WTC11 (cell line): ENCODE measurements around the gene ANKRD33B.

Experiments used
- FOXJ3 ChIP-seq: sonication (generic); formaldehyde crosslinking; IDR thresholded peaks from 2 replicates; pipeline ENCODE4 v1.9.0; 2021; ENCODE audit warnings: missing genetic modification reagents, mild to moderate bottlenecking, borderline replicate concordance
- FOXK1 ChIP-seq: sonication (generic); formaldehyde crosslinking; IDR thresholded peaks from 2 replicates; pipeline ENCODE4 v1.8.0; 2022; ENCODE audit warnings: mild to moderate bottlenecking, moderate library complexity, missing genetic modification reagents
- JAZF1 ChIP-seq: fragments of 250-450 bp; sonication (Bioruptor Pico); IDR thresholded peaks from 2 replicates; pipeline ENCODE4 v1.9.0; 2021; ENCODE audit warnings: moderate library complexity, mild to moderate bottlenecking, inconsistent platforms
- SP1 ChIP-seq: sonication (generic); formaldehyde crosslinking; conservative IDR thresholded peaks from 2 replicates; pipeline ENCODE4 v1.8.1; 2022; ENCODE audit warnings: missing genetic modification reagents
- TP53 ChIP-seq: sonication (generic); formaldehyde crosslinking; IDR thresholded peaks from 2 replicates; pipeline ENCODE4 v1.8.1; 2023; ENCODE audit warnings: mild to moderate bottlenecking, missing genetic modification reagents
- TF ChIP-seq, protein P1 (sequence below): fragments of 200-600 bp; IDR thresholded peaks from 2 replicates; pipeline ENCODE4 v1.8.0; 2022; ENCODE audit warnings: antibody characterized with exemption
- TF ChIP-seq, protein P2 (sequence below): sonication (generic); formaldehyde crosslinking; IDR thresholded peaks from 2 replicates; pipeline ENCODE4 v1.8.1; 2023; ENCODE audit warnings: mild to moderate bottlenecking, missing genetic modification reagents
- TF ChIP-seq, protein P3 (sequence below): sonication (generic); formaldehyde crosslinking; IDR thresholded peaks from 2 replicates; pipeline ENCODE4 v1.8.0; 2022; ENCODE audit warnings: mild to moderate bottlenecking, missing genetic modification reagents

DNA sequence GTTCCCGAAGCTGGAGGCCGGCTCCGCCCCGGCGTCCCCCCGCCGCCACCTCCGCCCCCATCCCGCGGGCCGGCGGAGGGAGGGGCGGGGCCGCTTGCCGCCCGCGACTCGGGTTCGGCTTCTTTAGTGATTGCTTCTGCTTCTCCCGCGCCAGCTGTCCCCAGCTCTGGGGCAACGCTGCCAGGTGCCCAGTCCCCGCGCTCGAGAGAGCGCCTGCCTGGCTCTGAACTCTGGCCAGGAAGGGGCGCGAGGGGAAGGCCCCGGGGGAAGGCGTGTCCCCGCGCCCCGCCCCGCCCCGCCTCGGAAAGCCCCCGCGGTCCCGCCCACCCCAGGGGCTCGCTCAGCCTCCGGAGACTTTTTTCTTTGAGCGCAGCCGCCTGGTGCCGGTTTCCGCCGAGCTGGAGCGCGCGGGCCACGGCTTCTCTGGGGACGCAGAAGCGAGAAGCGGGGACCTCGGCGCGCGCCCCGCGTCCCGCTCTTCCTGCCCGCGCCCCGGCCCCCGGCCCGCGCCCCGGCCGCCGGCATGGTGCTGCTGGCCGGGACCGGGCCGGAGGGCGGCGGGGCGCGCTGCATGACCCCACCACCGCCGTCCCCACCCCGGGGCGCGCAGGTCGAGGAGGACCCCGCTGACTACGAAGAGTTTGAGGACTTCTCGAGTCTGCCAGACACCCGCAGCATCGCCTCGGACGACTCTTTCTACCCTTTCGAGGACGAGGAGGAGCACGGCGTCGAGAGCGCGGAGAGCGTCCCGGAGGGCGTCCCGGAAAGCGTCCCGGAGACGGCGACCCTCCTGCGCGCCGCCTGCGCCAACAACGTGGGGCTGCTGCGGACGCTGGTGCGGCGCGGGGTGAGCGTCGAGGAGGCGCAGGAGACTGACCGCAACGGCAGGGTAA is at the start of gene ANKRD33B:
- TF ChIP-seq, protein P1, sequence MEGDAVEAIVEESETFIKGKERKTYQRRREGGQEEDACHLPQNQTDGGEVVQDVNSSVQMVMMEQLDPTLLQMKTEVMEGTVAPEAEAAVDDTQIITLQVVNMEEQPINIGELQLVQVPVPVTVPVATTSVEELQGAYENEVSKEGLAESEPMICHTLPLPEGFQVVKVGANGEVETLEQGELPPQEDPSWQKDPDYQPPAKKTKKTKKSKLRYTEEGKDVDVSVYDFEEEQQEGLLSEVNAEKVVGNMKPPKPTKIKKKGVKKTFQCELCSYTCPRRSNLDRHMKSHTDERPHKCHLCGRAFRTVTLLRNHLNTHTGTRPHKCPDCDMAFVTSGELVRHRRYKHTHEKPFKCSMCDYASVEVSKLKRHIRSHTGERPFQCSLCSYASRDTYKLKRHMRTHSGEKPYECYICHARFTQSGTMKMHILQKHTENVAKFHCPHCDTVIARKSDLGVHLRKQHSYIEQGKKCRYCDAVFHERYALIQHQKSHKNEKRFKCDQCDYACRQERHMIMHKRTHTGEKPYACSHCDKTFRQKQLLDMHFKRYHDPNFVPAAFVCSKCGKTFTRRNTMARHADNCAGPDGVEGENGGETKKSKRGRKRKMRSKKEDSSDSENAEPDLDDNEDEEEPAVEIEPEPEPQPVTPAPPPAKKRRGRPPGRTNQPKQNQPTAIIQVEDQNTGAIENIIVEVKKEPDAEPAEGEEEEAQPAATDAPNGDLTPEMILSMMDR = no peak
- TF ChIP-seq TP53 (CRISPR knock-in tag) = no peak
- no peak for TF ChIP-seq FOXJ3 (CRISPR knock-in tag)
- no peak for TF ChIP-seq JAZF1 (CRISPR knock-in tag)
- TF ChIP-seq SP1 = peak; percentile 48
- TF ChIP-seq, protein P2, sequence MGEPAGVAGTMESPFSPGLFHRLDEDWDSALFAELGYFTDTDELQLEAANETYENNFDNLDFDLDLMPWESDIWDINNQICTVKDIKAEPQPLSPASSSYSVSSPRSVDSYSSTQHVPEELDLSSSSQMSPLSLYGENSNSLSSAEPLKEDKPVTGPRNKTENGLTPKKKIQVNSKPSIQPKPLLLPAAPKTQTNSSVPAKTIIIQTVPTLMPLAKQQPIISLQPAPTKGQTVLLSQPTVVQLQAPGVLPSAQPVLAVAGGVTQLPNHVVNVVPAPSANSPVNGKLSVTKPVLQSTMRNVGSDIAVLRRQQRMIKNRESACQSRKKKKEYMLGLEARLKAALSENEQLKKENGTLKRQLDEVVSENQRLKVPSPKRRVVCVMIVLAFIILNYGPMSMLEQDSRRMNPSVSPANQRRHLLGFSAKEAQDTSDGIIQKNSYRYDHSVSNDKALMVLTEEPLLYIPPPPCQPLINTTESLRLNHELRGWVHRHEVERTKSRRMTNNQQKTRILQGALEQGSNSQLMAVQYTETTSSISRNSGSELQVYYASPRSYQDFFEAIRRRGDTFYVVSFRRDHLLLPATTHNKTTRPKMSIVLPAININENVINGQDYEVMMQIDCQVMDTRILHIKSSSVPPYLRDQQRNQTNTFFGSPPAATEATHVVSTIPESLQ (CRISPR knock-in tag) = no peak
- TF ChIP-seq, protein P3, sequence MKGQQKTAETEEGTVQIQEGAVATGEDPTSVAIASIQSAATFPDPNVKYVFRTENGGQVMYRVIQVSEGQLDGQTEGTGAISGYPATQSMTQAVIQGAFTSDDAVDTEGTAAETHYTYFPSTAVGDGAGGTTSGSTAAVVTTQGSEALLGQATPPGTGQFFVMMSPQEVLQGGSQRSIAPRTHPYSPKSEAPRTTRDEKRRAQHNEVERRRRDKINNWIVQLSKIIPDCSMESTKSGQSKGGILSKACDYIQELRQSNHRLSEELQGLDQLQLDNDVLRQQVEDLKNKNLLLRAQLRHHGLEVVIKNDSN (CRISPR knock-in tag) = no peak
- TF ChIP-seq FOXK1 (CRISPR knock-in tag) = no peak
